Retina (tissue), 1 donor: ENCODE results near the gene ADAMTSL1.
A peak's percentile ranks its signal among the peaks of the same experiment; 100 is the strongest.
"Not testable (repeated sequence)": the region's sequence is repeated elsewhere in the genome, so short reads cannot be mapped to it uniquely, and the experiment has no call there.

Experiments
- DNase-seq: peaks from one replicate; pipeline ENCODE4 v3.0.0-alpha.2; 2016

Gene ADAMTSL1

GRCh38 chr9:18829873-18830272 is 355.9 kb downstream of the ADAMTSL1 start:
- DNase-seq: no peak

- no peak for DNase-seq
These were observed 360.9 kb downstream of the ADAMTSL1 start for GRCh38 chr9:18834740-18835361.

GRCh38 chr9:18837402-18837801 is 363.4 kb downstream of the ADAMTSL1 start:
- no peak for DNase-seq

GRCh38 chr9:18847576-18848275 is 373.8 kb downstream of the ADAMTSL1 start:
- DNase-seq: no peak

- DNase-seq: no peak
These were observed 374.7 kb downstream of the ADAMTSL1 start for GRCh38 chr9:18848657-18849056.

GRCh38 chr9:18849270-18849669 is 375.3 kb downstream of the ADAMTSL1 start:
- no peak for DNase-seq

GRCh38 chr9:18849890-18850677 is 376.1 kb downstream of the ADAMTSL1 start:
- DNase-seq: no peak

GRCh38 chr9:18851069-18851795 is 377.3 kb downstream of the ADAMTSL1 start:
- no peak for DNase-seq

- DNase-seq: no peak
These were observed 381.7 kb downstream of the ADAMTSL1 start for GRCh38 chr9:18855656-18856055.

- no peak for DNase-seq
These were observed 383.4 kb downstream of the ADAMTSL1 start for GRCh38 chr9:18857334-18857733.

GRCh38 chr9:18857769-18858168 is 383.8 kb downstream of the ADAMTSL1 start:
- no peak for DNase-seq

- peak; percentile 18 for DNase-seq
These were observed 387.9 kb downstream of the ADAMTSL1 start for GRCh38 chr9:18861609-18862544.

- no peak for DNase-seq
These were observed 389.8 kb downstream of the ADAMTSL1 start for GRCh38 chr9:18863791-18864190.

GRCh38 chr9:18864516-18864915 is 390.6 kb downstream of the ADAMTSL1 start:
- no peak for DNase-seq

GRCh38 chr9:18865542-18865941 is 391.6 kb downstream of the ADAMTSL1 start:
- DNase-seq: no peak

GRCh38 chr9:18866121-18866831 is 392.3 kb downstream of the ADAMTSL1 start:
- no peak for DNase-seq

GRCh38 chr9:18869725-18870124 is 395.8 kb downstream of the ADAMTSL1 start:
- DNase-seq: no peak

- no peak for DNase-seq
These were observed 400.1 kb downstream of the ADAMTSL1 start for GRCh38 chr9:18874069-18874468.

GRCh38 chr9:18874990-18875389 is 401.0 kb downstream of the ADAMTSL1 start:
- not testable (repeated sequence) for DNase-seq

- no peak for DNase-seq
These were observed 404.0 kb downstream of the ADAMTSL1 start for GRCh38 chr9:18877984-18878383.

- DNase-seq: no peak
These were observed 407.8 kb downstream of the ADAMTSL1 start for GRCh38 chr9:18881758-18882157.
